Colon (tissue), 2 donors: ENCODE results near the gene NLRC3.

Experiments used
- FAIRE-seq: peaks from 2 replicates; lab custom pipeline; 2012; peaks lifted over from hg19 to GRCh38; lab: Jason Lieb, UNC
- donor health status: control.
- donor health status: control.

Gene NLRC3

DNA sequence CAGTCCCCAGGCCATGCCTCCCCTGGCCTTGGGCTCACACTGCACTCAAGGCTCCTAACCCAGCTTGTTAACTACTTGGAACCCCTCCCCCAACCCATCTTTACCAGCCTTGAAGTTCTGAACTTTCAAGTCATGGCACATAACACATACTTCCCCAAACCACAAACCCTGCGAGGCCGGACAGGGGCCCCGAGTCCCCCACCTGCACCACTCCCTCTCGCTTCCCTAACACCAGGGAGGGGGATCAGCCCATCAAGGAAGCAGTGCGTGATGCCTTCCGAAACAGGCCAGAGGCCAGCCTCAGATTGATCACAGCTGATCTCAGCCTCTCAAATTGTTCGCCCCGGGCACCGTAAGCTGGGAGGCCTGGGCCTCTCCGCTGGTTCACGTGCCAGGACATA is 3.0 kb upstream of the NLRC3 start:
- no peak for FAIRE-seq

DNA sequence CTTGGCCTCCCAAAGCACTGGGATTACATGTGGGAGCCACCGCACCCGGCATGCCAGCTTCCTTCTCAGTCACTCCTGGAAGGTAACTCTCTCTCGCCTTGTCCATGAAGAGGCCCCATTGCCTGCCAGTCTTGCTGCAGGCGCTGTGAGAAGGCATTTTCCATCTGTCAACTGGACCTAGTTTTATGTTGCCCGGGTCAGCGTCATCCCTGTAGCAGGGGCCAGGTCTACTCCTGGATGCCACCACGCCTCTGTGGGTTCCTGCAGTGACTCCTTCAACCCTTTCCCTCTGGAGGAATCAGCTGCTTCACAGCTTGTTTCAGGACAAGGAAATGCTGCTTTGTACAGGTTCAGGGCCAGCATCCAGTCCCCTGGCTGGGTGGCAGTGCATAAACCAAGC is 2.6 kb upstream of the NLRC3 start:
- no peak for FAIRE-seq

DNA sequence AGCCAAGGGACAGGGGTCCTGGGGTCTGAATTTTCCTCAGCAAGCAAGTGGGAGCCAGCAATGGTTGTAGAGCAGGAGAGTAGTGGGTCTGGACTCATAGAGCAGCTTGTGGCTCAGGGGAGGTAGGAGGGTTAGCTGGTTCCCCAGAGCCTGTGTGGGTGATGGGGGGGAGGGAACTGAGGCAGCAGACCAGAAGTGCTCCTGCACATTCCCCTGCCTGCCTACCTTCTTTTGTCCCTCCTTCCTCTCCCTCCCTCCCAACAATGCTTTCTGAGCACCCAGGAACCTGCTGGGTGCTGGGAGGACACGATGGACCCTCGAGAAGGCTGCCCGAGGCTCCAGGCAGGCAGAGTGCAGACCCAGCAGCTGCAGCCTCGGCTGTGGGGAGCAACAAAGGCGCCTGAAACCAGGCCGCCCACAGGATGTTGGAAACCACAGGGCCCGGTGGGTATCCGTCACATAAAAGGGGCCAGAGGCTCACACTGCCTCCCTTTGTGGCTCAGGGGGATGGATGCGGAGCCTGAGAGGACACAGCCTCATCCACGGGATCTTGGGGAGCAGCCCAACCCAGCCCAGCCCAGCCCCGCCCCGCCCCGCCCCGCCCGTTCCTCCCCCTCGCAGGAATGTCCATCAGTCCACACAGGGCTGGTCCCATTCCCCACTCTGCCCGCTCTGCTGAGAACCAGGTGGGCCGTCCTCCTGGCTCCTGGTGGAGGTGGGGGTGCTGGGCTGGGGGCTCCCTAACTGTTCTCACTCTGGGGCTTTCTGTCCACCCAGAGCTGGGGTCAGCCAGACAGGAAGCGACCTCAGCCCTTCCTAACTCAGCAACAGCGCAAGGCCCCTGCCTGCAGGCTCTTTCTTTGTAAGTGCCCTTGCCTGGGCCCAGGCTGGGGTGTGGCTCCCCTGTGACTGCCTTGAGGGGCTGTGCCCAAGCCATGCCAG is 1.7 kb upstream of the NLRC3 start:
- no peak for FAIRE-seq

- FAIRE-seq = no peak
These were observed 918 bp upstream of the NLRC3 start for GRCh38 chr16:3578121-3578520.

GRCh38 chr16:3576211-3576610 is 992 bp downstream of the NLRC3 start:
- no peak for FAIRE-seq

DNA sequence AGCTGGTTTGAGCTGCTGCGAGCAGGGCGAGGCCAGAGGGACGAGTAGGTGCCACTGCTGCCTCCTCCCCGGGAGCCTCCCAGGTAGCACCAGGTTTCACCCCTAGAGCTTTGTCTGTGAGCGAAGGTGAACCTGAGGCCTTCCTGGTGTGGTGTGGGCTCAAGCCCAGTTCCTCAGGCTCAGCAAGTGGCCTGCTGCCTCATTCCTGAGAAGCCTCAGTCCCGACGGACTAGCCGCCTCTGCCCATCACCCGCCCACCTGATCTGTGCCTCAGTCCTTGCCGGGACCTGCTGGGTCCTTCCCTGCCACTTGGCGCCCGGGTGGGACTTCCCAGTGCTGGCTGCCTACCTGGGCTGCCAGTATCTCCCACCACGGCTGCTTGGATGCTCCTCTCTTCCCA is 1.7 kb downstream of the NLRC3 start:
- FAIRE-seq = no peak

DNA sequence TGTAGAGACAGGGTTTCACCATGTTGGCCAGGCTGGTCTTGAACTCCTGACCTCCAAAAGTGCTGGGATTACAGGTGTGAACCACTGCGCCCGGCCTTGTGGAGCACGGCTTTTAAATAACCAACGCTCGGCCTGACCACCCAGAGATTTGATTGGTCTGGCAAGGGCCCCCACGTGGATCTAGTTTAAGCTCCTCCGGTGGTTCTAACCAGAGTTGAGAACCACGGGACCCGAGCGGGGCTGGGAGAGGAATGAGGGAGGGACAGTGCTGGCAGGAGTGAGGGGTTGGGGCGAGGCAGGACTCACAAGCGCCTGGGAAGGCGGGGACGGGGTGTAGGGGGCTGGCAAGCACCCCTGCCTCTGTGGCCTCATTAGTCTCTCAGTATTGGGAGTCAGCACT is 3.0 kb downstream of the NLRC3 start:
- FAIRE-seq = no peak

DNA sequence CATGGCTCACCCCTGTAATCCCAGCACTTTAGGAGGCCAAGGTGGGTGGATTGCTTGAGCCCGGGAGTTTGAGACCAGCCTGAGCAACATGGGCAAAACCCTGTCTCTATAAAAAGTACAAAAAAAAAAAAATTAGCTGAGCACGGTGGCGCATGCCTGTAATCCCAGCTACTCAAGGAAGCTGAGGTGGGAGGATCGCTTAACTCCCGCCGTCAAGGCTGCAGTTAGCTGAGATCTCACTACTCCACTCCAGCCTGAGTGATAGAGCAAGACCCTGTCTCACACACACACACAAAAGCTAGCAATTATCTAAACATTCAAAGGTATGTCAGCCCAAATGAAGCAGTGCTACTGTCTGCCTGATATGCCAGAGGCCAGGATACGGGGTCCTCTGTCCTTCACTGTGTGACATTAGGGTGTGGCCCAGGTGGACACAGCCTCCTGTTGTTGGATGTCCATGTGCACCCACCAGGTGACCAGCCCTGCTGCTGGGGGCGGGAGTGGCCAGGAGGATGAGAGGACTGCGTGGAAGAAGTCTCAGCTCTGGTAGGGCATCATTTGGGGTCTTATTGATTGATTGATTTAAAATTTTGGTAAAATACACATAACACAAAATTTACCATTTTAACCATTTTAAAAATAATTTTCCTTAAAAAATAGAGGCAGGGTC is 3.9 kb downstream of the NLRC3 start:
- FAIRE-seq = no peak

DNA sequence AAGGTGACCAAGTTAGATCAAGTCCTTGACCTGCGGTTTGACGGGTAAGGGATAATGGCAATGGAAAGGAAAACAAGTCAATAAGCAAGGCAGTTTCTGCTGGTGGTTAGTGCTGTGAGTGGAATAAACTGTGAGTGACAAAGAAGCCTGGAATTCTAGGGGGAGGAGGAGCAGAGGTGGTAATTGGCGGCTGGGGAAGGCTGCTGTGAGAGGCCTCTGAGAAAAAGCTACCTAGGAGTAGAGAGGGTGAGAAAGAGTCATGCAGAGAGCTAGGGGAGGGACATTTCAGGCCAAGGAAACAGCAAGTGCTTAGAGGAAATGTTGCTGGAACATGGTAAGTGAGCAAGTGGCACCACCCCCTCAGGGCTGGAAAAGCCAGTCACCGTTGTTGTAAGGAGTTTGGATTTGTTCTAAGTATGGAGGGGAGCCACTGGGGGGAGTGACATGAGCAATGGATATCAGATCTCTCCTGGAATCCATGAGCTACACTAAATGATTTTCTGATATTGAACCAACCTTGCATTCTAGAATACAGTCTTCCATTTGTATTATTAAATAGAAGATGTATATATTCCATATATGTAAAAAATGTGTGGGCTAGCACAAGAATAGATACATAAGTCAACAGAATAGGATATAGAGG is 6.7 kb downstream of the NLRC3 start:
- no peak for FAIRE-seq

DNA sequence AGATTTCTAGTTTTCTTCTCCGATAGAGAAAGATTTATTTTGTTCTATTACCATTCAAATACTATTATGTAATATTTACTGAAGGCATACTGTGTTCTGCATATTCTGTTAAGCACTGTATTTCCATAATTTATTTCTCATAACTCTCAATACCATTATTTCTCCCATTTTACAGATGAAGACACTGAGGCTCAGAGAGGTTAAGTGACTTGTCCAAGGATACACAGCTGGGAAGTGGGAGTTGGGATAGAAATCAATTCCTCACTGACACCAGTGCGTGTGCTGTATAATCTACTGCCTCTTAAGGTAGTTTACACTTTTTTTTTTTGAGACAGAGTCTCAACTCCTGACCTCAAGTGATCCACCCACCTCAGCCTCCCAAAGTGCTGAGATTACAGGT is 7.4 kb downstream of the NLRC3 start:
- FAIRE-seq = no peak

GRCh38 chr16:3566990-3567389 is 10.2 kb downstream of the NLRC3 start:
- no peak for FAIRE-seq

GRCh38 chr16:3564889-3565141 is 12.4 kb downstream of the NLRC3 start:
- FAIRE-seq = no peak

DNA sequence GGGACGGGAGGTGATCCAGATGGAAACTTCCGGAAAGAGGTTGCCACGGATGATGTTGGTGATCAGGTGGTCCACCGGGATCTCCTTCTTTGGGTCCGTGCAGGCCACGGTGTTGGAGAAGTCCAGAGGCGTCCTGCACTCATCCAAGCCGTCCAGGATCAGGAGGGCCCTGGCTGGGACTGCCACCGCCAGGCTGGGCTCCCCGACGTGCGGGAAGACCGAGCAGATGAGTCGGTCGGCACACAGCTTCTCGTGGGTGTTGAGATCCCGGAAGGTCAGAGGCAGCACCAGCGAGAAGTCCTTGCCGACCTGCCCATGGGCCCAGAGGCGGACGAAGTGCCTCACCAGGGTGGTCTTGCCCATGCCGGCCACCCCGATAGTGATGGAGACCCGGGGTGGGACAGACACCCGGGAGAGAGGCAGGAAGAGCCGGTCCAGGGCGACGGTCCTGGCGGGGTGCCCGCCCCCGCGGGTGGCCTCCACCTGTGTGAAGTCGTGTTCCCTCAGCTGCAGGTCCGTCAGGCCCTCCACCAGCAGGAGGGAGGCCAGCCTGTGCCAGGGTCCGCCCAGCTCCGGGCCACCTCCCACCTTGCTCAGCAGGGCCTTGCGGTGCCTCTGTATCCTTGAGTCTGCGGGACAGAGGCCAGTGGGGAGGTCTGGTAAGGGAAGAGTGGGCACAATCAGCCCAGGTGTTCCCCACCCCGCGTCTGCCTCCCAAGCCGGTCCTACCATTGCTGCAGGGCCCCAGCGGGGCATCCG is 12.9 kb downstream of the NLRC3 start:
- no peak for FAIRE-seq

DNA sequence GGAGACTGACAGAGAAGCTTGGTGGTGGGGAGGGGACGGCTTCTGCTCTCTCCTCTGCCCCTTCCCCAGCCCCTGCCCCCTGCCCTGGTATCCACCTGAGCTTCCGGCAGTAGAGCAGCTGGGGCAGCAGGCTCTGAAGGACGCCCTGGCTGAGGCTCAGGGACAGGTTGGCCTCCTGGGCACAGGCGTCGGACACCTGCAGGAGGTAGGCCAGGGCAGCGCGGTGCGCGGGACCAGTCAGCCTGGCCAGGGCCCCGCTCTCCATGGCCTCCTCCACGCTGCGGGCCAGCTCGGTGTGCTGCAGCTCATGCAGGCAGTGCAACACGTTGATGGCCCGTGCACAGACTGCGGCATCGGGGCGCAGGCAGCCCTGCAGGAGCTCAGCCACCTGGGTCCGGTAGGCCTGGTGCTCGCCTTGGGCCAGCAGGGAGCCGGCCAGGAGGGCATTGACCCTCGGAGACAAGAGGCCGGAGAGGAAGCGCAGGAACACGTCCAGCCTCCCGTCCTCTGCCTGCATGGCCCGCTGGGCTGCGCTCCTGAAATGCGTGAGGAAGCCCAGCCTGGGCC is 14.2 kb downstream of the NLRC3 start:
- no peak for FAIRE-seq

DNA sequence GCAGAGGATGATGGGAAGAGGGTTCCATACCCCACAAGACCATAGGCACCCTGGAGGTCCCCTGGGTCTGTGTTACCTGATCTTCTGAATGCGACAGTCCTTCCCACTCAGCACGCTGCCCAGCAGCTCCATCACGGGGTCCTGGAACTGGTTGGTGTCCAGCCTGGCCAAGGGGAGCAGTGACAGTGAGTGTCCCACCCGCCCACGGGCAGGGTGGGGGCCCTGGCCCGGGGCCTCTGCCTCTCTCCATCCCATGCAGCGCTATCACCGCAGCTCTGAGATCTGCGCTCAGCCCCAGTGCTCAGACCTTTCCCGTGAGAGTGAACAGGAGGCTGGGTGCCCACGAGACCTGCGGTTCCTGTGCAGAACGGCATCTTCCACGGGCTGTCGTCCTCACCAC is 15.6 kb downstream of the NLRC3 start:
- no peak for FAIRE-seq

GRCh38 chr16:3554351-3554928 is 22.8 kb downstream of the NLRC3 start:
- no peak for FAIRE-seq

- FAIRE-seq = no peak
These were observed 23.9 kb downstream of the NLRC3 start for GRCh38 chr16:3553138-3553923.

- FAIRE-seq = no peak
These were observed 26.1 kb downstream of the NLRC3 start for GRCh38 chr16:3550851-3551847.

GRCh38 chr16:3549906-3550305 is 27.3 kb downstream of the NLRC3 start:
- no peak for FAIRE-seq

GRCh38 chr16:3548859-3549258 is 28.3 kb downstream of the NLRC3 start:
- no peak for FAIRE-seq
